K562 (cell line): ENCODE results near the gene ENTREP3. TPM values are rescaled to one million over a fixed set of nuclear protein-coding genes. Genes with fewer than 3 reads are reported as not detected.

ENCODE experiments used
- ELK3 ChIP-seq: fragments of 450-650 bp; formaldehyde crosslinking; IDR thresholded peaks from 2 replicates; pipeline ENCODE4 v1.4.0; 2020; ENCODE audit warnings: mild to moderate bottlenecking
- FOS ChIP-seq: IDR thresholded peaks from 3 replicates; pipeline ENCODE4 v1.6.1; 2011; ENCODE audit not compliant: insufficient read length; ENCODE audit errors: extremely low read depth
- HDAC3 ChIP-seq: fragments of 450-650 bp; IDR thresholded peaks from 2 replicates; pipeline ENCODE4 v1.6.1; 2018; ENCODE audit warnings: borderline replicate concordance, mild to moderate bottlenecking, moderate library complexity; ENCODE audit not compliant: partially characterized antibody
- HIVEP1 ChIP-seq: fragments of 250-450 bp; sonication (Bioruptor Pico); IDR thresholded peaks from 2 replicates; pipeline ENCODE4 v1.4.0; 2020; ENCODE audit warnings: mild to moderate bottlenecking
- HMG20A ChIP-seq: fragments of 450-650 bp; formaldehyde crosslinking; conservative IDR thresholded peaks from 2 replicates; pipeline ENCODE4 v1.4.0; 2020; ENCODE audit warnings: mild to moderate bottlenecking, mixed read lengths
- HMGN3 ChIP-seq: IDR thresholded peaks from 2 replicates; pipeline ENCODE4 v1.6.1; 2011; ENCODE audit warnings: borderline replicate concordance, low read depth, mild to moderate bottlenecking, mixed read lengths, low read length; ENCODE audit not compliant: insufficient read length; ENCODE audit errors: extremely low read depth
- KLF6 ChIP-seq: fragments of 250-450 bp; sonication (Bioruptor Pico); IDR thresholded peaks from 2 replicates; pipeline ENCODE4 v1.4.0; 2020; ENCODE audit warnings: mild to moderate bottlenecking, moderate library complexity, borderline replicate concordance
- MBD2 ChIP-seq: sonication (generic); IDR thresholded peaks from 2 replicates; pipeline ENCODE4 v1.6.1; 2016; ENCODE audit warnings: low read depth, borderline replicate concordance
- MCM7 ChIP-seq, 2 experiments: fragments of 450-650 bp; IDR thresholded peaks; 2 replicates each; pipeline ENCODE4 v1.6.1; 2016 to 2018
- MTF1 ChIP-seq: fragments of 250-450 bp; sonication (Bioruptor Pico); IDR thresholded peaks from 2 replicates; pipeline ENCODE4 v1.9.0; 2021; ENCODE audit warnings: moderate library complexity, mild to moderate bottlenecking, inconsistent platforms, borderline replicate concordance
- RBM34 ChIP-seq: fragments of 200-400 bp; formaldehyde crosslinking; IDR thresholded peaks from 2 replicates; pipeline ENCODE4 v1.6.1; 2018; ENCODE audit warnings: low read length, borderline replicate concordance; ENCODE audit not compliant: insufficient read depth
- RFX5 ChIP-seq: IDR thresholded peaks from 2 replicates; pipeline ENCODE4 v1.6.1; 2011; ENCODE audit warnings: low read depth, mild to moderate bottlenecking, improper control_type of control experiment, low read length
- SMAD2 ChIP-seq: fragments of 150-350 bp; IDR thresholded peaks from 2 replicates; pipeline ENCODE4 v1.6.1; 2014; ENCODE audit warnings: low read depth, mild to moderate bottlenecking, low read length
- SMAD4 ChIP-seq: fragments of 250-450 bp; sonication (Bioruptor Pico); conservative IDR thresholded peaks from 2 replicates; pipeline ENCODE4 v1.8.0; 2021; ENCODE audit warnings: inconsistent platforms, mild to moderate bottlenecking, moderate library complexity
- SMARCA4 ChIP-seq: fragments of 450-650 bp; IDR thresholded peaks from 2 replicates; pipeline ENCODE4 v1.6.1; 2016
- SMARCE1 ChIP-seq: fragments of 450-650 bp; IDR thresholded peaks from 2 replicates; pipeline ENCODE4 v1.7.1; 2016; ENCODE audit warnings: mild to moderate bottlenecking
- SRSF9 ChIP-seq: fragments of 200-400 bp; formaldehyde crosslinking; IDR thresholded peaks from 2 replicates; pipeline ENCODE4 v1.6.1; 2017; ENCODE audit warnings: low read depth, low read length, borderline replicate concordance
- STAT5A ChIP-seq: IDR thresholded peaks from 2 replicates; pipeline ENCODE4 v1.6.1; 2012; ENCODE audit warnings: low read length, inconsistent platforms, borderline replicate concordance
- SUPT5H ChIP-seq: fragments of 450-650 bp; IDR thresholded peaks from 2 replicates; pipeline ENCODE4 v1.6.1; 2016
- TBL1XR1 ChIP-seq, 2 experiments: IDR thresholded peaks; 2 replicates each; pipeline ENCODE4 v1.6.1; 2012; ENCODE audit warnings: improper control_type of control experiment in 2 of 2, low read length in 2 of 2, mild to moderate bottlenecking in 1 of 2
- TOE1 ChIP-seq, 2 experiments: fragments of 450-650 bp in 1 of 2; sonication (generic) in 1 of 2; formaldehyde crosslinking in 1 of 2; IDR thresholded peaks; 2 replicates each; pipeline versions ENCODE4 v1.7.1 to v1.8.0; 2016 to 2022; ENCODE audit warnings: borderline replicate concordance in 2 of 2, mild to moderate bottlenecking in 2 of 2, antibody characterized with exemption in 1 of 2, inconsistent platforms in 1 of 2, low read depth in 1 of 2, missing genetic modification reagents in 1 of 2, moderate library complexity in 1 of 2
- YBX1 ChIP-seq: fragments of 450-650 bp; IDR thresholded peaks from 2 replicates; pipeline ENCODE4 v1.7.1; 2016; ENCODE audit warnings: mild to moderate bottlenecking
- ZBTB26 ChIP-seq: fragments of 450-650 bp; formaldehyde crosslinking; IDR thresholded peaks from 2 replicates; pipeline ENCODE4 v1.4.0; 2022; ENCODE audit warnings: missing genetic modification characterization
- ZKSCAN1 ChIP-seq: fragments of 150-350 bp; IDR thresholded peaks from 2 replicates; pipeline ENCODE4 v1.6.1; 2016; ENCODE audit warnings: low read depth, low read length
- ZNF143 ChIP-seq: sonication (generic); formaldehyde crosslinking; IDR thresholded peaks from 2 replicates; pipeline ENCODE4 v1.9.0; 2022; ENCODE audit warnings: mild to moderate bottlenecking, missing genetic modification reagents
- ZNF589 ChIP-seq: fragments of 200-800 bp; sonication (Bioruptor generic); IDR thresholded peaks from 2 replicates; pipeline ENCODE4 v1.6.1; 2016; ENCODE audit warnings: low read depth, missing genetic modification characterization, missing compliant biosample characterization
- ZNF668 ChIP-seq: fragments of 250-450 bp; sonication (Bioruptor Pico); IDR thresholded peaks from 2 replicates; pipeline ENCODE4 v1.8.0; 2022; ENCODE audit warnings: mild to moderate bottlenecking, inconsistent platforms
- ZNF717 ChIP-seq: fragments of 250-450 bp; sonication (Bioruptor Pico); IDR thresholded peaks from 2 replicates; pipeline ENCODE4 v1.5.0; 2021
- ZNF778 ChIP-seq: fragments of 450-650 bp; formaldehyde crosslinking; IDR thresholded peaks from 2 replicates; pipeline ENCODE4 v1.4.0; 2020; ENCODE audit warnings: mild to moderate bottlenecking, moderate library complexity
- ZNF780A ChIP-seq: fragments of 250-450 bp; sonication (Bioruptor Pico); IDR thresholded peaks from 2 replicates; pipeline ENCODE4 v1.5.0; 2021; ENCODE audit warnings: mild to moderate bottlenecking
- ZNF785 ChIP-seq: fragments of 250-450 bp; sonication (Bioruptor Pico); IDR thresholded peaks from 2 replicates; pipeline ENCODE4 v1.4.0; 2020; ENCODE audit warnings: mild to moderate bottlenecking
- polyA plus RNA-seq, 8 experiments: library from polyadenylated mRNA; depleted of rRNA in 4 of 8; stranded (reverse) in 5 of 8; unstranded in 3 of 8; fragments of >200 nt; fragmentation: Nextera tagmentation in 2 of 8; fragmentation: Illumina TruSeq in 1 of 8; extraction: Ambion mirVana in 2 of 8; extraction: Trizol in 1 of 8; gene quantifications; 2 replicates each; pipeline versions ENCODE4 v1.2.1 to v1.2.3, GENCODE V29; 2011 to 2014; ENCODE audit warnings: inconsistent platforms in 1 of 8, missing spikeins in 1 of 8
- total RNA-seq, 7 experiments: library from RNA; depleted of rRNA in 6 of 7; stranded (reverse); fragments of >200 nt in 6 of 7; fragmentation: Illumina TruSeq in 2 of 7; extraction: Trizol in 2 of 7; gene quantifications; 2 replicates each; pipeline versions ENCODE4 v1.2.1 to v1.2.3, GENCODE V29; 2011 to 2021; ENCODE audit warnings: low replicate concordance in 1 of 7

ENTREP3 gene
- total and polyA plus RNA-seq, 9 of the 15 experiments (the other 6 are each of a cell fraction or from before 2014, with no cell fraction given) = 1.9 to 41.8 (median 5.9) TPM

GRCh38 chr1:155301342-155301841 is 46.1 kb upstream of the ENTREP3 start, which contains the start of gene PKLR (continued):
- TF ChIP-seq ZNF780A (no peak), ZNF778 (CRISPR knock-in tag) (no peak), SMARCA4 (peak; percentile 70), ZNF589 (CRISPR knock-in tag) (no peak), ZBTB26 (CRISPR knock-in tag) (no peak), RBM34 (no peak), KLF6 (CRISPR knock-in tag) (no peak), HMGN3 (no peak), SMAD4 (CRISPR knock-in tag) (no peak), ZNF143 (CRISPR knock-in tag) (no peak), SRSF9 (no peak), MCM7 (IDR thresholded peaks at IDR 0.05) (no peak), ZKSCAN1 (peak; percentile 66; the same call in 1 of the 2 replicates), ZNF668 (CRISPR knock-in tag) (no peak), HDAC3 (no peak), HMG20A (CRISPR knock-in tag) (no peak), MBD2 (0 out of 2 replicates have a peak, but pooled peaks have one; percentile 19), TBL1XR1 (IDR thresholded peaks at IDR 0.05; ENCODE audit: low read length in 2 of 2) (peak in 1 of 2 experiments; percentile 50; a peak in 2 of 4 replicates), HIVEP1 (CRISPR knock-in tag) (no peak), ELK3 (CRISPR knock-in tag) (no peak), YBX1 (no peak), STAT5A (no peak), MTF1 (CRISPR knock-in tag) (no peak), SMARCE1 (peak; percentile 16; the same call in 1 of the 2 replicates), ZNF785 (no peak), RFX5 (no peak), ZNF717 (CRISPR knock-in tag) (no peak), SMAD2 (no peak), SUPT5H (no peak), FOS (no peak), TOE1 (IDR thresholded peaks at IDR 0.05; ENCODE audit: borderline replicate concordance) (0 out of 2 replicates have a peak, but pooled peaks have one; percentile 27), TOE1 (CRISPR knock-in tag; IDR thresholded peaks at IDR 0.05; ENCODE audit: borderline replicate concordance, low read depth) (no peak)
